ENCODE results near the gene HSF4. TPM values are rescaled to one million over a fixed set of nuclear protein-coding genes. Genes with fewer than 3 reads are reported as not detected.

HSF4 gene
- total RNA-seq, 1 experiment from 2014 or later = 39.4 TPM

- H3K27me3 Mint-ChIP-seq (ENCODE audit: insufficient read depth, unreplicated experiment) = no peaks in the 10 kb centered on the region
- peaks cover 14% of the 10 kb centered on the region for H3K36me3 Mint-ChIP-seq (ENCODE audit: insufficient read depth, unreplicated experiment)
- TF ChIP-seq CTCF (IDR thresholded peaks at IDR 0.05; ENCODE audit: insufficient read depth in 1 of 2, low read depth in 1 of 2, low read length in 1 of 2, severe bottlenecking in 1 of 2, unreplicated experiment in 1 of 2) = no peak
- DNase-seq = no peak
- no TSS peak for BruUV-seq (replicated peaks)
- Histone ChIP-seq H3K9me3 (no peaks in the 10 kb centered on the region), H3K4me3 (ENCODE audit: low read depth, low read length) (no peak overlapping the region), H3K36me3 (ENCODE audit: control insufficient read depth, insufficient read depth, low read length) (no peaks in the 10 kb centered on the region), H3K4me1 (peaks cover 26% of the 10 kb centered on the region), H3K27me3 (replicated peaks; ENCODE audit: control insufficient read depth, insufficient read depth, low read length) (no peaks in the 10 kb centered on the region)
- no peak overlapping the region for H3K27ac Mint-ChIP-seq (ENCODE audit: unreplicated experiment)
- H3K4me3 Mint-ChIP-seq (ENCODE audit: unreplicated experiment) = no peak overlapping the region
- H3K9me3 Mint-ChIP-seq (ENCODE audit: unreplicated experiment) = no peaks in the 10 kb centered on the region
- intact Hi-C loops (cut with micrococcal nuclease; ENCODE audit: unreplicated experiment) = no loop called here
- ChIA-PET POLR2A (no interaction called here), CTCF (no interaction called here)
- H3K4me1 Mint-ChIP-seq (ENCODE audit: low read depth, unreplicated experiment) = peaks cover 20% of the 10 kb centered on the region
Observed at GRCh38 chr16:67167588-67167987, 3.0 kb downstream of the HSF4 start.

GRCh38 chr16:67169011-67169451, 4.5 kb downstream of the HSF4 start:
- Mint-ChIP-seq H3K36me3 (ENCODE audit: insufficient read depth, unreplicated experiment) (peaks cover 20% of the 10 kb centered on the region), H3K9me3 (ENCODE audit: unreplicated experiment) (no peaks in the 10 kb centered on the region), H3K27ac (ENCODE audit: unreplicated experiment) (no peak overlapping the region), H3K4me3 (ENCODE audit: unreplicated experiment) (peak overlapping the region; percentile 70), H3K4me1 (ENCODE audit: low read depth, unreplicated experiment) (peaks cover 31% of the 10 kb centered on the region), H3K27me3 (ENCODE audit: insufficient read depth, unreplicated experiment) (no peaks in the 10 kb centered on the region)
- CTCF ChIA-PET = interaction anchor here (2.4 to 3.0 kb wide), 3 partner anchors 9 to 151 kb away, joined by 8 to 43 read pairs (median 17); partner anchors contain the start of genes ELMO3, FBXL8 and TRADD
- POLR2A ChIA-PET = interaction anchor here (0.6 kb wide), 2 partner anchors 9 to 50 kb away, joined by 3 to 4 read pairs; no protein-coding TSS in a partner anchor
- Histone ChIP-seq H3K4me1 (peaks cover 33% of the 10 kb centered on the region), H3K36me3 (ENCODE audit: control insufficient read depth, insufficient read depth, low read length) (no peaks in the 10 kb centered on the region), H3K4me3 (ENCODE audit: low read depth, low read length) (peak overlapping the region; percentile 49), H3K27me3 (replicated peaks; ENCODE audit: control insufficient read depth, insufficient read depth, low read length) (no peaks in the 10 kb centered on the region), H3K9me3 (no peaks in the 10 kb centered on the region)
- BruUV-seq (replicated peaks) = no TSS peak
- TF ChIP-seq CTCF (IDR thresholded peaks at IDR 0.05; ENCODE audit: insufficient read depth in 1 of 2, low read depth in 1 of 2, low read length in 1 of 2, severe bottlenecking in 1 of 2, unreplicated experiment in 1 of 2) = no peak
- no peak for DNase-seq
- intact Hi-C loops (cut with micrococcal nuclease; ENCODE audit: unreplicated experiment) = no loop called here

- ChIA-PET POLR2A (interaction anchor here (0.6 to 1.5 kb wide), 2 partner anchors 9 to 77 kb away, joined by 3 to 8 read pairs; no protein-coding TSS in a partner anchor), CTCF (interaction anchor here (0.5 to 3.0 kb wide), 14 partner anchors 8 to 274 kb away, joined by 3 to 43 read pairs (median 4); partner anchors contain the start of genes ELMO3, FBXL8 and TRADD)
- peaks cover 23% of the 10 kb centered on the region for H3K36me3 Mint-ChIP-seq (ENCODE audit: insufficient read depth, unreplicated experiment)
- H3K27ac Mint-ChIP-seq (ENCODE audit: unreplicated experiment) = peak overlapping the region; percentile 86
- Histone ChIP-seq H3K36me3 (ENCODE audit: control insufficient read depth, insufficient read depth, low read length) (no peaks in the 10 kb centered on the region), H3K4me1 (peaks cover 36% of the 10 kb centered on the region), H3K4me3 (ENCODE audit: low read depth, low read length) (peak overlapping the region; percentile 49), H3K9me3 (no peaks in the 10 kb centered on the region), H3K27me3 (replicated peaks; ENCODE audit: control insufficient read depth, insufficient read depth, low read length) (no peaks in the 10 kb centered on the region)
- H3K4me3 Mint-ChIP-seq (ENCODE audit: unreplicated experiment) = peak overlapping the region; percentile 70
- no peaks in the 10 kb centered on the region for H3K9me3 Mint-ChIP-seq (ENCODE audit: unreplicated experiment)
- intact Hi-C loops (cut with micrococcal nuclease; ENCODE audit: unreplicated experiment) = loop anchor here (1.0 kb wide), 3 partner anchors 8 to 14 kb away; partner anchors contain the start of gene MATCAP1
- H3K27me3 Mint-ChIP-seq (ENCODE audit: insufficient read depth, unreplicated experiment) = no peaks in the 10 kb centered on the region
- TF ChIP-seq CTCF (IDR thresholded peaks at IDR 0.05; ENCODE audit: insufficient read depth in 1 of 2, low read depth in 1 of 2, low read length in 1 of 2, severe bottlenecking in 1 of 2, unreplicated experiment in 1 of 2) = peak; percentile 48 to 57
- BruUV-seq (replicated peaks) = TSS peak; percentile 75
- peaks cover 31% of the 10 kb centered on the region for H3K4me1 Mint-ChIP-seq (ENCODE audit: low read depth, unreplicated experiment)
- DNase-seq = peak in 1 of 2 experiments; percentile 60
Observed at GRCh38 chr16:67169642-67170167, 5.2 kb downstream of the HSF4 start.
